ENCODE data around the gene PHAX. TPM values are rescaled to one million over a fixed set of nuclear protein-coding genes. Genes with fewer than 3 reads are reported as not detected.

Gene PHAX
- 65.4 and 75.7 TPM in 2 replicates for total RNA-seq

GRCh38 chr5:126600631-126601511 lies at the start of gene PHAX:
TSS of gene PHAX (plus strand) at chr5:126600947. CDS start at chr5:126600963, 16 bp downstream.

GRCh38 chr5:126594748-126595485 lies 5.8 kb upstream of the PHAX start, which contains the start of gene ALDH7A1:
TSS of gene ALDH7A1 (minus strand) at chr5:126595219. CDS start at chr5:126595198, 21 bp downstream.

Other genes starting within 250 kb of the PHAX start
- 1.3 and 3.3 TPM in 2 replicates for gene GRAMD2B, start 177.5 kb upstream of the PHAX start, total RNA-seq
- gene ALDH7A1, start 5.7 kb upstream of the PHAX start, total RNA-seq: 51.8 and 52.9 TPM in 2 replicates
- 96.8 and 139 TPM in 2 replicates for gene LMNB1, start 176.2 kb downstream of the PHAX start, total RNA-seq

All from epithelial cell of umbilical artery (primary cell).